HG03108 (cell line): ENCODE measurements around the gene MEAK7.

Experiments
- ATAC-seq: cut with Tn5 transposase; IDR thresholded peaks from one replicate; pipeline ENCODE4 v1.9.1; 2021; ENCODE audit warnings: moderate library complexity; ENCODE audit not compliant: unreplicated experiment

The MEAK7 gene

GRCh38 chr16:84513666-84514065 lies 9.2 kb upstream of the MEAK7 start:
- ATAC-seq = no peak

GRCh38 chr16:84513123-84513522 lies 8.7 kb upstream of the MEAK7 start:
- no peak for ATAC-seq

- no peak for ATAC-seq
These were observed 7.4 kb upstream of the MEAK7 start for GRCh38 chr16:84511831-84512230.

- ATAC-seq = no peak
These were observed 6.8 kb upstream of the MEAK7 start for GRCh38 chr16:84511180-84511800.

GRCh38 chr16:84509032-84509950 lies 4.8 kb upstream of the MEAK7 start:
- no peak for ATAC-seq

GRCh38 chr16:84508502-84508901 lies 4.0 kb upstream of the MEAK7 start:
- no peak for ATAC-seq

- ATAC-seq = no peak
These were observed 2.8 kb upstream of the MEAK7 start for GRCh38 chr16:84507011-84507982.

GRCh38 chr16:84505249-84506187 lies 1.1 kb upstream of the MEAK7 start:
- no peak for ATAC-seq

- ATAC-seq = no peak
These were observed 586 bp downstream of the MEAK7 start for GRCh38 chr16:84503751-84504395.

- no peak for ATAC-seq
These were observed 1.9 kb downstream of the MEAK7 start for GRCh38 chr16:84502581-84502980.

GRCh38 chr16:84502075-84502474 lies 2.4 kb downstream of the MEAK7 start:
- ATAC-seq = no peak

- ATAC-seq = no peak
These were observed 3.3 kb downstream of the MEAK7 start for GRCh38 chr16:84501077-84501735.

- ATAC-seq = no peak
These were observed 3.9 kb downstream of the MEAK7 start for GRCh38 chr16:84500531-84500930.

- ATAC-seq = no peak
These were observed 4.8 kb downstream of the MEAK7 start for GRCh38 chr16:84499638-84500037.

GRCh38 chr16:84498859-84499620 lies 5.4 kb downstream of the MEAK7 start:
- no peak for ATAC-seq

GRCh38 chr16:84498223-84498610 lies 6.2 kb downstream of the MEAK7 start:
- no peak for ATAC-seq

- ATAC-seq = no peak
These were observed 6.8 kb downstream of the MEAK7 start for GRCh38 chr16:84497418-84498222.

GRCh38 chr16:84496991-84497390 lies 7.5 kb downstream of the MEAK7 start:
- no peak for ATAC-seq
